ENCODE data around the gene MRPL16. TPM values are rescaled to one million over a fixed set of nuclear protein-coding genes. Genes with fewer than 3 reads are reported as not detected.

The MRPL16 gene
- polyA plus RNA-seq, 1 of the 3 experiments (the other 2 are of a cell fraction) = 77.6 TPM

DNA sequence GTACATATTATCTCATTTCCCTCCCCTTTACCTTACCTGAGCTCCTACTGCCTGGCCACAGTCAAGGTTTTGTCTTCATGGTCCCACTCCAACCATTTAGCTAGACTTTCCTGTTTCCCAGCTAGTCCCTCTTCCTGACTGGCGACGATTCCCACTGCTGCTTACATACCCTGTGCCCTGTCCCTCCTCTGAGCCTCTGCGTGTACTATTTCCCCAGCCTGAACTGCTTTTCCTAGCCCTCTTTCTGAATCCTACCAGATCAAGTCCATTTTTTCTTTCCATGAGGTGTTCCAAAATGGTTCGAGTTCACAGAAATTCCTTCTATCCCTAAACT is 23.4 kb downstream of the MRPL16 start:
- Histone ChIP-seq H3K9me3 (no peaks in the 10 kb centered on the region), H3K4me2 (peak overlapping the region; percentile 80), H3K27ac (ENCODE audit: low read depth in 2 of 2, low read length in 1 of 2) (peak overlapping the region; percentile 75 to 98), H3K9me2 (no peaks in the 10 kb centered on the region), H3K4me1 (ENCODE audit: control insufficient read depth in 1 of 2, insufficient read depth in 2 of 2, low read depth in 1 of 2, low read length in 1 of 2) (peaks cover 2 to 28% of the 10 kb centered on the region in 2 experiments; a peak in 3 of 4 replicates), H3K9ac (peak overlapping the region; percentile 67; the same call in 1 of the 2 replicates), H4K20me1 (ENCODE audit: insufficient read depth) (0 out of 2 replicates have a peak, but pooled peaks cover 3% of the 10 kb centered on the region), H3F3A (replicated peaks; ENCODE audit: insufficient read depth) (peaks cover 23% of the 10 kb centered on the region), H2AFZ (ENCODE audit: low read depth) (no peak overlapping the region), H3K4me3 (ENCODE audit: low read depth in 2 of 2, low read length in 1 of 2) (no peak overlapping the region), H3K79me2 (ENCODE audit: insufficient read depth) (peaks cover 34% of the 10 kb centered on the region; the same call in 1 of the 2 replicates), H3K27me3 (ENCODE audit: insufficient read depth) (no peaks in the 10 kb centered on the region), H3K36me3 (replicated peaks in 1 of 2; ENCODE audit: control insufficient read depth in 1 of 2, insufficient read depth in 2 of 2, low read length in 1 of 2) (peaks cover 11 to 39% of the 10 kb centered on the region in 2 experiments)
- DNase-seq = no peak
- TF ChIP-seq EP300 (IDR thresholded peaks at IDR 0.05; ENCODE audit: borderline replicate concordance in 1 of 2, low read depth in 1 of 2, low read length in 1 of 2) (no peak), CTCF (IDR thresholded peaks at IDR 0.05) (no peak), GABPA (IDR thresholded peaks at IDR 0.05; ENCODE audit: low read depth) (no peak), RXRA (IDR thresholded peaks at IDR 0.05; ENCODE audit: borderline replicate concordance, low read depth) (no peak), FOXM1 (IDR thresholded peaks at IDR 0.05; ENCODE audit: low read depth) (no peak), NRF1 (IDR thresholded peaks at IDR 0.05; ENCODE audit: low read depth, low read length) (no peak), RAD21 (IDR thresholded peaks at IDR 0.05; ENCODE audit: low read length) (no peak), USF1 (IDR thresholded peaks at IDR 0.05; ENCODE audit: borderline replicate concordance, low read depth) (no peak), TAF1 (IDR thresholded peaks at IDR 0.05; ENCODE audit: borderline replicate concordance, low read depth, low read length) (no peak), TCF12 (IDR thresholded peaks at IDR 0.05) (no peak), RFX5 (IDR thresholded peaks at IDR 0.05; ENCODE audit: low read length) (no peak), JUND (IDR thresholded peaks at IDR 0.05) (no peak), MEF2A (IDR thresholded peaks at IDR 0.05; ENCODE audit: borderline replicate concordance, low read depth) (no peak), MAX (IDR thresholded peaks at IDR 0.05; ENCODE audit: low read depth) (no peak), RCOR1 (IDR thresholded peaks at IDR 0.05; ENCODE audit: low read length) (no peak)
- TF ChIP-seq, protein P1, sequence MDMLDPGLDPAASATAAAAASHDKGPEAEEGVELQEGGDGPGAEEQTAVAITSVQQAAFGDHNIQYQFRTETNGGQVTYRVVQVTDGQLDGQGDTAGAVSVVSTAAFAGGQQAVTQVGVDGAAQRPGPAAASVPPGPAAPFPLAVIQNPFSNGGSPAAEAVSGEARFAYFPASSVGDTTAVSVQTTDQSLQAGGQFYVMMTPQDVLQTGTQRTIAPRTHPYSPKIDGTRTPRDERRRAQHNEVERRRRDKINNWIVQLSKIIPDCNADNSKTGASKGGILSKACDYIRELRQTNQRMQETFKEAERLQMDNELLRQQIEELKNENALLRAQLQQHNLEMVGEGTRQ (IDR thresholded peaks at IDR 0.05; ENCODE audit: borderline replicate concordance, low read depth, low read length) = no peak
- CTCF ChIA-PET = interaction anchor here (4.4 kb wide), 1 partner anchor 33 kb away, joined by 19 read pairs; the partner anchor contains the start of gene STX3
- WGBS (ENCODE audit: low lambda C conversion rate) = 85% methylated on average over 4 of the region's 4 CpGs
- POLR2A ChIA-PET = no interaction called here
